GM12873 (cell line): Measurements from ENCODE around the gene CD28.

Experiments used
- TF ChIP-seq, protein P1 (sequence below): IDR thresholded peaks from 2 replicates; pipeline ENCODE4 v1.5.1; 2012; ENCODE audit warnings: low read depth, mild to moderate bottlenecking, moderate library complexity, low read length, control low read depth; ENCODE audit not compliant: insufficient read depth; ENCODE audit errors: missing control alignments

Gene CD28

DNA sequence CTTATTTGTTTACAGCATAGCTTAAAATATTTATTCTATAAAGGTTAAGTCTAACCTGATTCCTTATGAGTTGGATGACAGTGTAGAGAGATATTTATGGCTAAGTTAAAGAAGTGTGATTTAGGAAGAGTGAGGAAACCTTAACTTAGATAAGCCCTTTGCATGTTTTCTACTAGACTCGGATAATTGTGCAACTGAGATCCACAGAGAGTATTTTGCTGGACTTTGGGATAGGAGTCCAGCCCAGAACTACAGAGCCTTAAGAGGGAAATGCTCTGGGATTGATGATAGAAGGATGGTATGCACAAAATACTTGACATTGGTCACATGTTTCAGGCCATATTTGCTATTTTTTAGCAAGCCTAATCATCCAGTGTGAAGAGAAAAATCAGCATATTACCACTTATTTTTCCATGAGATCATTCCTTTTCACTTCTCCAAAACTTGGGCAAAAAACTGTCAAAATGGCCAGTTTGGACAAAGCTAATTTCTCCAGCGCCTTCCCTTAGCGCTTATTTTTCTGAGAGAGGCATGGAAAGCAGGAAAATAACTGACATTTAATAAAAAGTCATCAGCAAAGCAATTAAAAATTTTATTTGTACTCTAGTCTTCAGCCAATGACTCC lies 3.1 kb downstream of the CD28 start:
- TF ChIP-seq, protein P1, sequence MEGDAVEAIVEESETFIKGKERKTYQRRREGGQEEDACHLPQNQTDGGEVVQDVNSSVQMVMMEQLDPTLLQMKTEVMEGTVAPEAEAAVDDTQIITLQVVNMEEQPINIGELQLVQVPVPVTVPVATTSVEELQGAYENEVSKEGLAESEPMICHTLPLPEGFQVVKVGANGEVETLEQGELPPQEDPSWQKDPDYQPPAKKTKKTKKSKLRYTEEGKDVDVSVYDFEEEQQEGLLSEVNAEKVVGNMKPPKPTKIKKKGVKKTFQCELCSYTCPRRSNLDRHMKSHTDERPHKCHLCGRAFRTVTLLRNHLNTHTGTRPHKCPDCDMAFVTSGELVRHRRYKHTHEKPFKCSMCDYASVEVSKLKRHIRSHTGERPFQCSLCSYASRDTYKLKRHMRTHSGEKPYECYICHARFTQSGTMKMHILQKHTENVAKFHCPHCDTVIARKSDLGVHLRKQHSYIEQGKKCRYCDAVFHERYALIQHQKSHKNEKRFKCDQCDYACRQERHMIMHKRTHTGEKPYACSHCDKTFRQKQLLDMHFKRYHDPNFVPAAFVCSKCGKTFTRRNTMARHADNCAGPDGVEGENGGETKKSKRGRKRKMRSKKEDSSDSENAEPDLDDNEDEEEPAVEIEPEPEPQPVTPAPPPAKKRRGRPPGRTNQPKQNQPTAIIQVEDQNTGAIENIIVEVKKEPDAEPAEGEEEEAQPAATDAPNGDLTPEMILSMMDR: no peak

DNA sequence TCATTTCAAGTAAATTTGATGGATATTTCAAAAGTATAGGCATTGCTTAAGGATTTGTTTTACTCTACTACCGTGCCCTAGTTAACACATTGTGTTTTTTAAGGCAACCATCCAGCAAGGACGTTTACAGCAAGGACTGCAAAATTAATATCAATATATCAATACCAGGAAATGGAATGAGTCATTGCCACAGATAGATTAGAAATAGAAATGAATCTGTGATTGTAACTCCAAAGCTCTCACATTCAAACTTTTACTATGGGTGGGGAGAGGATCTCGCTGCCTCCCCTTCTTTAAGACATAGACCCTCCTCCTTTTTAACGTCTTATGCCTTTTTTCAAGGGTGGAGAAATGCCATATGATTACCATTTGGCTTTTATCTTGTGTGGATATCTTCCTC lies 3.8 kb downstream of the CD28 start:
- TF ChIP-seq, protein P1: no peak

DNA sequence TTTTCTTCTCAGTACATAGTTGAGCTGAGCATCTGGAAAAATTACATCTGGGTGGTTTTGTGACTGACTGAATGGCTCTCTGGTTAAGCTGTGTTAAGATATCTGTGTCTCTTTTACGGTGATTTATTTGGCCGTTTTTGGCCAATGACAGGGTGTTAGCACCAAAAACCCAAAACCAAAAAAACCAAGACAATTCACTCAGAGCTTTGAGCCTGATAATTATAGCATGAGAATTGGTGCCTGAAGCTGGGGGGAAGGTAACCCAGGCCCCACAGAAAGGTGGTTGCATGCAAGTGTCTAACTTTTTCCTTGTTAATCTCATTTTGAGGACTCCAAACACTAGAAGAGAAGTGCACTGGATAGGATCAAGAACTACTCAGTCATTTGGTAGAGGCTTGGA lies 4.5 kb downstream of the CD28 start:
- TF ChIP-seq, protein P1: no peak

DNA sequence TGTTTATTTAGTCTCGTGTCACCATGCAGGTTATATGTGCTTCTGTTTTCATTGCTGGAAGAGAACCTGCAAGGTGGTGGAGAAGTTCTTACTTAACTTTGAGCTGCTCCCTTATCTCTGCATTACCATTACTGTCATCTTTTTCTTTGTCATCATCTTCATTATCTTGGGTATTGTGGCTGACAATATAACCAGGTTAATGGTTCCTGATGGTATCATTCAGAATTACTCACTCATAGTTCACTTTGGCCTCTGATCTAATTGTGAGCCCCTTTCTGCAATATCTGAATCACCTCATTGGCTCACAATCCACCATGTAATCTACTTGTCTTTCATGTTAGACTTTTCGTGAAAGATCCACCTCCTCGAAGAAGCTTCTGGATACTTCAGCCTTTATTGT lies 5.0 kb downstream of the CD28 start:
- TF ChIP-seq, protein P1: no peak

DNA sequence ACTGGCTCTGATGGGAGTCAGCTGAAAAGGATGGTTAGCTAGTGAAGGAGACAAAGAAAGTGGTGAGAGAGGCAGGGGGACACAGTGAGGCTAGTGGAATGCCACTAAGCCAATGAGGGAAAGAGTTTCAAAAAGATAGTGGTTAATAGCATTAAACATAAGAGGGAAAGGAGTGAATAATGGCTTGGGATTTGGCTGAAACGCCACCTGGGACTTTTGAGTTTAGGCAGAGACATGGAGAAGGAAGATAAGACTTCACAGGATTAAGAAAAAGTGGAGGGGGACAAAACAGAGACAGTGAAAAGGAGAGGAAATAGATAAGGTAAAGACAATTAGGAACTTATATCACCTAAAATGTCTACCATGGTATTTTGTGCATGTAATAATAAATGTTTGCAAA lies 6.9 kb downstream of the CD28 start:
- TF ChIP-seq, protein P1: no peak

DNA sequence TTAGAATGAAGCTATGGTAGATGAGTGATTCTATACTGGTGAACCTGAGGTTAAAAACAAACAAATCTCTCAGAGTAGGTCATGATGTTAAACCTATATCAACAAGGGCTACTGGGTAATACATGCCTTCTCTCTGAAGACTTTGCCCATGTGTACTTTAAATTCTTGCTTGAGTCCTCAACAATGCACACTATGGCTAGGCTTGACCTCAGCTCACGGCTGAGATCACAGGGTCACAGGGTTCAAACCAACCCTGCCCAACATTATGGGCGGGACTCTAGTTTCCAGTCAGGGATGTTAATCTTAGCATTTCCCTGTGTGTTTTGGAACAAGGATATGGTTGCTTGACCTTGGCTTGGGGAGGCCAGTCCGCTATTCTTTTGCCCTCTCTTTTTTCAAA lies 7.7 kb downstream of the CD28 start:
- TF ChIP-seq, protein P1: no peak

DNA sequence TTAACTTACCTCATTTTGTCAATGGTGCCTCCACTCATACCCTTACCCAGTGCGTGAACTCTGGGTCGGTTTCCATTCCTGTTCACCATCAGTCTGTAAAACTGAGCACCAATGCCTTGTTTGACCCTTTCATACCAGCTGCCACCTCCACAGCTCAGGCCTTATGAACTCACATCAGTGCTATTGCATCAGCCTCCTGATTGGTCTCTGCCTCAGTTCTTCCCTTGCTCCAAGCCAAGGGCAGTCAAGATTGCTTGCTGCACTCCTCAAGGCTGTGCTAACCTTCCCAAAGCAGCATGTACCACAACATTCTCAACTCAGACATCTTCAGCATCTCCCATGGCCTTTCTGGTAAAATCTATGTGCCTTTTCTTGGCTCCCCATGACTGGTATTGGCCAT lies 9.3 kb downstream of the CD28 start:
- TF ChIP-seq, protein P1: no peak
